Measurements from ENCODE around the gene EML1. TPM values are rescaled to one million over a fixed set of nuclear protein-coding genes. Genes with fewer than 3 reads are reported as not detected.

The EML1 gene
- total RNA-seq, 1 donor from 2014 or later = 0.98 TPM

GRCh38 chr14:99809859-99810558 is 16.8 kb downstream of the EML1 start:
- intact Hi-C loops (cut with micrococcal nuclease) = no loop called here
- no peaks in the 10 kb centered on the region for H3K36me3 Mint-ChIP-seq (ENCODE audit: low read depth)
- H3K27ac Mint-ChIP-seq = no peak overlapping the region
- peaks cover 23% of the 10 kb centered on the region for H3K27me3 Mint-ChIP-seq
- H3K4me1 Mint-ChIP-seq = no peaks in the 10 kb centered on the region
- H3K9me3 Mint-ChIP-seq = no peaks in the 10 kb centered on the region
- DNase-seq = no peak
- no peak overlapping the region for H3K4me3 Mint-ChIP-seq

- no peaks in the 10 kb centered on the region for H3K9me3 Mint-ChIP-seq
- H3K27ac Mint-ChIP-seq = no peak overlapping the region
- peaks cover 23% of the 10 kb centered on the region for H3K27me3 Mint-ChIP-seq
- no peaks in the 10 kb centered on the region for H3K36me3 Mint-ChIP-seq (ENCODE audit: low read depth)
- DNase-seq = no peak
- no peaks in the 10 kb centered on the region for H3K4me1 Mint-ChIP-seq
- H3K4me3 Mint-ChIP-seq = no peak overlapping the region
- intact Hi-C loops (cut with micrococcal nuclease) = no loop called here
These were observed 17.3 kb downstream of the EML1 start for GRCh38 chr14:99810559-99810874.

GRCh38 chr14:99812096-99812750 is 19.0 kb downstream of the EML1 start:
- Mint-ChIP-seq H3K9me3 (no peaks in the 10 kb centered on the region), H3K4me1 (no peaks in the 10 kb centered on the region), H3K27ac (no peak overlapping the region), H3K36me3 (ENCODE audit: low read depth) (no peaks in the 10 kb centered on the region), H3K27me3 (peaks cover 21% of the 10 kb centered on the region), H3K4me3 (no peak overlapping the region)
- intact Hi-C loops (cut with micrococcal nuclease) = no loop called here
- DNase-seq = no peak

GRCh38 chr14:99812892-99813291 is 19.7 kb downstream of the EML1 start:
- Mint-ChIP-seq H3K4me3 (no peak overlapping the region), H3K27me3 (peaks cover 24% of the 10 kb centered on the region), H3K4me1 (no peaks in the 10 kb centered on the region), H3K27ac (no peak overlapping the region), H3K9me3 (no peaks in the 10 kb centered on the region), H3K36me3 (ENCODE audit: low read depth) (no peaks in the 10 kb centered on the region)
- no peak for DNase-seq
- intact Hi-C loops (cut with micrococcal nuclease) = no loop called here

GRCh38 chr14:99815696-99816095 is 22.5 kb downstream of the EML1 start:
- Mint-ChIP-seq H3K9me3 (no peaks in the 10 kb centered on the region), H3K36me3 (ENCODE audit: low read depth) (no peaks in the 10 kb centered on the region), H3K27ac (no peak overlapping the region), H3K4me1 (peaks cover 3% of the 10 kb centered on the region), H3K4me3 (no peak overlapping the region), H3K27me3 (peaks cover 26% of the 10 kb centered on the region)
- DNase-seq = no peak
- intact Hi-C loops (cut with micrococcal nuclease) = no loop called here

- no peaks in the 10 kb centered on the region for H3K9me3 Mint-ChIP-seq
- no peak overlapping the region for H3K4me3 Mint-ChIP-seq
- peaks cover 3% of the 10 kb centered on the region for H3K4me1 Mint-ChIP-seq
- peaks cover 26% of the 10 kb centered on the region for H3K27me3 Mint-ChIP-seq
- H3K27ac Mint-ChIP-seq = no peak overlapping the region
- no peaks in the 10 kb centered on the region for H3K36me3 Mint-ChIP-seq (ENCODE audit: low read depth)
- DNase-seq = no peak
- intact Hi-C loops (cut with micrococcal nuclease) = no loop called here
These were observed 23.0 kb downstream of the EML1 start for GRCh38 chr14:99816217-99816616.

GRCh38 chr14:99816642-99817041 is 23.4 kb downstream of the EML1 start:
- no peak for DNase-seq
- intact Hi-C loops (cut with micrococcal nuclease) = no loop called here
- Mint-ChIP-seq H3K9me3 (no peaks in the 10 kb centered on the region), H3K27ac (no peak overlapping the region), H3K36me3 (ENCODE audit: low read depth) (no peaks in the 10 kb centered on the region), H3K4me3 (no peak overlapping the region), H3K4me1 (peaks cover 4% of the 10 kb centered on the region), H3K27me3 (peaks cover 27% of the 10 kb centered on the region)

GRCh38 chr14:99817331-99817730 is 24.1 kb downstream of the EML1 start:
- Mint-ChIP-seq H3K27me3 (peaks cover 29% of the 10 kb centered on the region), H3K4me3 (no peak overlapping the region), H3K27ac (no peak overlapping the region), H3K9me3 (no peaks in the 10 kb centered on the region), H3K4me1 (peaks cover 8% of the 10 kb centered on the region), H3K36me3 (ENCODE audit: low read depth) (no peaks in the 10 kb centered on the region)
- no peak for DNase-seq
- intact Hi-C loops (cut with micrococcal nuclease) = no loop called here

GRCh38 chr14:99818503-99819036 is 25.4 kb downstream of the EML1 start:
- Mint-ChIP-seq H3K4me1 (peaks cover 8% of the 10 kb centered on the region), H3K4me3 (no peak overlapping the region), H3K9me3 (no peaks in the 10 kb centered on the region), H3K27me3 (peaks cover 36% of the 10 kb centered on the region), H3K27ac (no peak overlapping the region), H3K36me3 (ENCODE audit: low read depth) (no peaks in the 10 kb centered on the region)
- intact Hi-C loops (cut with micrococcal nuclease) = no loop called here
- no peak for DNase-seq

- Mint-ChIP-seq H3K4me3 (peak overlapping the region; percentile 36), H3K9me3 (no peaks in the 10 kb centered on the region), H3K4me1 (peaks cover 8% of the 10 kb centered on the region), H3K36me3 (ENCODE audit: low read depth) (no peaks in the 10 kb centered on the region), H3K27ac (no peak overlapping the region), H3K27me3 (peaks cover 28% of the 10 kb centered on the region)
- intact Hi-C loops (cut with micrococcal nuclease) = no loop called here
- peak; percentile 60 for DNase-seq
These were observed 26.3 kb downstream of the EML1 start for GRCh38 chr14:99819514-99819913.

GRCh38 chr14:99820702-99821331 is 27.6 kb downstream of the EML1 start:
- no peaks in the 10 kb centered on the region for H3K9me3 Mint-ChIP-seq
- H3K4me3 Mint-ChIP-seq = no peak overlapping the region
- intact Hi-C loops (cut with micrococcal nuclease) = no loop called here
- H3K27me3 Mint-ChIP-seq = peaks cover 26% of the 10 kb centered on the region
- H3K27ac Mint-ChIP-seq = no peak overlapping the region
- peaks cover 8% of the 10 kb centered on the region for H3K4me1 Mint-ChIP-seq
- H3K36me3 Mint-ChIP-seq (ENCODE audit: low read depth) = no peaks in the 10 kb centered on the region
- no peak for DNase-seq

GRCh38 chr14:99821519-99822508 is 28.6 kb downstream of the EML1 start:
- DNase-seq = no peak
- H3K9me3 Mint-ChIP-seq = no peaks in the 10 kb centered on the region
- peaks cover 8% of the 10 kb centered on the region for H3K4me1 Mint-ChIP-seq
- peaks cover 26% of the 10 kb centered on the region for H3K27me3 Mint-ChIP-seq
- no peaks in the 10 kb centered on the region for H3K36me3 Mint-ChIP-seq (ENCODE audit: low read depth)
- H3K4me3 Mint-ChIP-seq = no peak overlapping the region
- intact Hi-C loops (cut with micrococcal nuclease) = no loop called here
- no peak overlapping the region for H3K27ac Mint-ChIP-seq

- no peak overlapping the region for H3K4me3 Mint-ChIP-seq
- DNase-seq = no peak
- intact Hi-C loops (cut with micrococcal nuclease) = no loop called here
- H3K9me3 Mint-ChIP-seq = no peaks in the 10 kb centered on the region
- peaks cover 8% of the 10 kb centered on the region for H3K4me1 Mint-ChIP-seq
- no peaks in the 10 kb centered on the region for H3K36me3 Mint-ChIP-seq (ENCODE audit: low read depth)
- H3K27ac Mint-ChIP-seq = no peak overlapping the region
- peaks cover 22% of the 10 kb centered on the region for H3K27me3 Mint-ChIP-seq
These were observed 29.7 kb downstream of the EML1 start for GRCh38 chr14:99822800-99823455.
